RWPE1 (cell line): ENCODE results near the gene PTGFRN.

ENCODE experiments used
- CTCF ChIA-PET: fragments of 350-600 bp; sonication (Branson Sonifier 250); formaldehyde crosslinking; extraction: SDS; loops from one replicate; lab custom pipeline; 2021; lab: Yijun Ruan, JAX
- POLR2A ChIA-PET: fragments of 400-600 bp; formaldehyde crosslinking; extraction: SDS; loops from one replicate; lab custom pipeline; 2020; ENCODE audit warnings: antibody characterized with exemption; ENCODE audit not compliant: low non-redundant PET; lab: Yijun Ruan, JAX
- DNase-seq: peaks from one replicate; pipeline ENCODE4 v3.0.0; 2012; ENCODE audit warnings: low spot score
- H3K27ac ChIP-seq: fragments of 450-650 bp; 2 replicates; pipeline ENCODE4 v1.5.1; 2017
- CTCF ChIP-seq: fragments of 450-650 bp; conservative IDR thresholded peaks from 2 replicates; pipeline ENCODE4 v1.5.1; 2017; ENCODE audit warnings: low read depth, mild to moderate bottlenecking

PTGFRN gene

GRCh38 chr1:116908266-116908665 lies 1.4 kb upstream of the PTGFRN start:
- ChIA-PET POLR2A (no interaction called here), CTCF (interaction anchor here (0.6 kb wide), 1 partner anchor 86 kb away, joined by 6 read pairs; no protein-coding TSS in a partner anchor)
- no peak overlapping the region for H3K27ac ChIP-seq
- TF ChIP-seq CTCF, result no peak
- no peak for DNase-seq

GRCh38 chr1:116908820-116909511 lies 750 bp upstream of the PTGFRN start:
- no peak for TF ChIP-seq CTCF
- ChIA-PET POLR2A (no interaction called here), CTCF (interaction anchor here (0.6 kb wide), 2 partner anchors 87 to 612 kb away, joined by 3 to 6 read pairs; no protein-coding TSS in a partner anchor)
- H3K27ac ChIP-seq, result peak overlapping the region; percentile 81
- DNase-seq, result no peak

- TF ChIP-seq CTCF, result no peak
- peak overlapping the region; percentile 81 for H3K27ac ChIP-seq
- POLR2A ChIA-PET, result interaction anchor here (0.6 to 1.1 kb wide), 3 partner anchors 27 to 52 kb away, joined by 3 to 4 read pairs (median 3); no protein-coding TSS in a partner anchor
- peak; percentile 41 for DNase-seq
- CTCF ChIA-PET, result interaction anchor here (0.7 kb wide), 1 partner anchor 406 kb away, joined by 3 read pairs; no protein-coding TSS in a partner anchor
These were observed 867 bp downstream of the PTGFRN start for GRCh38 chr1:116910379-116911187.

- peak overlapping the region; percentile 81 for H3K27ac ChIP-seq
These were observed 1.5 kb downstream of the PTGFRN start for GRCh38 chr1:116911188-116911553.

GRCh38 chr1:116911779-116912469 lies 2.2 kb downstream of the PTGFRN start:
- CTCF ChIA-PET, result interaction anchor here (0.6 kb wide), 1 partner anchor 14 kb away, joined by 3 read pairs; no protein-coding TSS in a partner anchor
- no peak overlapping the region for H3K27ac ChIP-seq
- no peak for DNase-seq
- no peak for TF ChIP-seq CTCF
- POLR2A ChIA-PET, result interaction anchor here (1.1 kb wide), 1 partner anchor 30 kb away, joined by 3 read pairs; no protein-coding TSS in a partner anchor

More at GRCh38 chr1:116911188-116911553, 1.5 kb downstream of the PTGFRN start:
- ChIA-PET CTCF (interaction anchor here (0.5 to 0.7 kb wide), 2 partner anchors 407 to 733 kb away, joined by 3 to 4 read pairs; no protein-coding TSS in a partner anchor), POLR2A (interaction anchor here (0.6 to 1.1 kb wide), 3 partner anchors 28 to 52 kb away, joined by 3 to 4 read pairs (median 3); no protein-coding TSS in a partner anchor)
- TF ChIP-seq CTCF, result no peak
- no peak for DNase-seq

- DNase-seq, result no peak
- POLR2A ChIA-PET, result no interaction called here
- no peak for TF ChIP-seq CTCF
- H3K27ac ChIP-seq, result no peak overlapping the region
- CTCF ChIA-PET, result interaction anchor here (0.6 to 0.8 kb wide), 2 partner anchors 35 to 1124 kb away, joined by 3 to 7 read pairs; no protein-coding TSS in a partner anchor
These were observed 3.1 kb downstream of the PTGFRN start for GRCh38 chr1:116912846-116913245.
